ENCODE measurements around the gene SFTA2. TPM values are rescaled to one million over a fixed set of nuclear protein-coding genes. Genes with fewer than 3 reads are reported as not detected.
"Not testable (repeated sequence)": the region's sequence is repeated elsewhere in the genome, so short reads cannot be mapped to it uniquely, and the experiment has no call there.

SFTA2 gene
- total RNA-seq, 4 donors from 2014 or later, result not detected

DNA sequence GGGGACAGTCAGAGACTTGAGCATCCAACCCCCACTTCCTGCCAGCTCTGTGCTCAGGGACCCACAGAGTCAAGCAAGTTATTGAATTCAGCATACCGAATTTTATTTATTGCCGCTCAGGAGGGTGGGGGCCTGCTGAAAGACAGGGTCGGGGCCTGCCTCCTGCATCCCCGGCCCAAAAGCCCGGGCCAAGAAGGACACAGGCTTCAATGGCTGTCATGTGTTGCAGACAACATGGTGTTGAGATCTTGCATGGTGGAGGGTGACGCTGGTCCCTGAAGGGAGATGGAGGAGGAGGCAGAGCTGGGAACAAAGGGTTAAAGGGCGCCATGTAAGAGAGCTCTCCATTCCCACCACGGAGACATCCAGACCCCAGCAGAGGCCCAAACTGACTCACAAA, 698 bp downstream of the SFTA2 start:
- TF ChIP-seq, protein P1, sequence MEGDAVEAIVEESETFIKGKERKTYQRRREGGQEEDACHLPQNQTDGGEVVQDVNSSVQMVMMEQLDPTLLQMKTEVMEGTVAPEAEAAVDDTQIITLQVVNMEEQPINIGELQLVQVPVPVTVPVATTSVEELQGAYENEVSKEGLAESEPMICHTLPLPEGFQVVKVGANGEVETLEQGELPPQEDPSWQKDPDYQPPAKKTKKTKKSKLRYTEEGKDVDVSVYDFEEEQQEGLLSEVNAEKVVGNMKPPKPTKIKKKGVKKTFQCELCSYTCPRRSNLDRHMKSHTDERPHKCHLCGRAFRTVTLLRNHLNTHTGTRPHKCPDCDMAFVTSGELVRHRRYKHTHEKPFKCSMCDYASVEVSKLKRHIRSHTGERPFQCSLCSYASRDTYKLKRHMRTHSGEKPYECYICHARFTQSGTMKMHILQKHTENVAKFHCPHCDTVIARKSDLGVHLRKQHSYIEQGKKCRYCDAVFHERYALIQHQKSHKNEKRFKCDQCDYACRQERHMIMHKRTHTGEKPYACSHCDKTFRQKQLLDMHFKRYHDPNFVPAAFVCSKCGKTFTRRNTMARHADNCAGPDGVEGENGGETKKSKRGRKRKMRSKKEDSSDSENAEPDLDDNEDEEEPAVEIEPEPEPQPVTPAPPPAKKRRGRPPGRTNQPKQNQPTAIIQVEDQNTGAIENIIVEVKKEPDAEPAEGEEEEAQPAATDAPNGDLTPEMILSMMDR (IDR thresholded peaks at IDR 0.05), result no peak
- TF ChIP-seq POLR2AphosphoS5 (IDR thresholded peaks at IDR 0.05), result no peak
- TF ChIP-seq POLR2A (IDR thresholded peaks at IDR 0.05), result no peak
- TF ChIP-seq EP300 (IDR thresholded peaks at IDR 0.05; ENCODE audit: low read depth), result no peak
- no peak for DNase-seq
- 56 to 68% methylated on average over 3 to 8 of the region's 8 CpGs for WGBS, 2 donors (ENCODE audit: low coverage in 1 of 2)
- H3K27me3 ChIP-seq, result no peaks in the 10 kb centered on the region
- in situ Hi-C loops (cut with MboI; ENCODE audit: low pct_ligation_motif_present in 1 of 4, low pct_unique_long_range_greater_than_20kb in 1 of 4, low sequenced_read_pairs in 3 of 4), result loop anchor here in 2 of 4 donors (10.0 to 25.0 kb wide), 2 partner anchors 114 to 131 kb away; no protein-coding TSS in a partner anchor
- no peaks in the 10 kb centered on the region for H3K4me1 ChIP-seq
- no peak overlapping the region for H3K27ac ChIP-seq
- H3K4me3 ChIP-seq, result no peak overlapping the region
- intact Hi-C loops (cut with DNase I; ENCODE audit: low total_unique reads), result no loop called here
- H3K9me3 ChIP-seq, result peaks cover 0 to 6% of the 10 kb centered on the region in 2 donors
- no peaks in the 10 kb centered on the region for H3K36me3 ChIP-seq

DNA sequence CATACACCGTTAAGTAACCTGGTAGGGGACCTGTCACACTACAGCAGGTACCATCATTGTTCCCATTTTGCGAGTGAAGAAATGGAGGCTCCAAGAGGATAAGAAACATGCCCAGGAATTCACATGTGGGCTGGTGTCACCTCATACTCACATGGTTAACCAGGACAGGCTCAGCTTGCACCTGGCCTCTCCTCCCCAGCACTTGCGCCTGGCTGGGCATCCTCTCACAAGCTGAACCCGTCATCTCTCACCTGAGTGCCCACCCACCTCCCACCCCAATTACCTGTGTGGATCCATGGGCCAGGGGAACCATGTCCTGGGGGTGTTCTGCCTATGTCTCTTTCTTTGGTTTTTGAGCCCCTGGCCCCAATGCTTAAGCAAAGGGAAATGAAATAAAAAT, 1.5 kb downstream of the SFTA2 start:
- Histone ChIP-seq H3K36me3 (peaks cover 0 to 6% (median 0%) of the 10 kb centered on the region in 4 donors), H3K9me3 (peaks cover 0 to 6% of the 10 kb centered on the region in 2 donors), H3K27me3 (no peaks in the 10 kb centered on the region), H3K4me3 (no peak overlapping the region), H3K27ac (no peak overlapping the region), H3K4me1 (no peaks in the 10 kb centered on the region)
- in situ Hi-C loops (cut with MboI; ENCODE audit: low pct_ligation_motif_present in 1 of 4, low pct_unique_long_range_greater_than_20kb in 1 of 4, low sequenced_read_pairs in 3 of 4) (loop anchor here in 2 of 4 donors (10.0 to 25.0 kb wide), 2 partner anchors 114 to 132 kb away; no protein-coding TSS in a partner anchor), intact Hi-C loops (cut with DNase I; ENCODE audit: low total_unique reads) (no loop called here)
- no peak for DNase-seq
- 86 to 87% methylated on average over 1 to 4 of the region's 4 CpGs for WGBS, 2 donors (ENCODE audit: low coverage in 1 of 2)
- TF ChIP-seq, protein P1 (IDR thresholded peaks at IDR 0.05), result no peak
- no peak for TF ChIP-seq POLR2A (IDR thresholded peaks at IDR 0.05)
- TF ChIP-seq POLR2AphosphoS5 (IDR thresholded peaks at IDR 0.05), result no peak
- no peak for TF ChIP-seq EP300 (IDR thresholded peaks at IDR 0.05; ENCODE audit: low read depth)

GRCh38 chr6:30928677-30929076, 3.3 kb downstream of the SFTA2 start:
- in situ Hi-C loops (cut with MboI; ENCODE audit: low pct_ligation_motif_present in 1 of 4, low pct_unique_long_range_greater_than_20kb in 1 of 4, low sequenced_read_pairs in 3 of 4) (loop anchor here in 1 of 4 donors (25.0 kb wide), 1 partner anchor 134 kb away; no protein-coding TSS in a partner anchor), intact Hi-C loops (cut with DNase I; ENCODE audit: low total_unique reads) (no loop called here)
- H3K27ac ChIP-seq, result no peak overlapping the region

DNA sequence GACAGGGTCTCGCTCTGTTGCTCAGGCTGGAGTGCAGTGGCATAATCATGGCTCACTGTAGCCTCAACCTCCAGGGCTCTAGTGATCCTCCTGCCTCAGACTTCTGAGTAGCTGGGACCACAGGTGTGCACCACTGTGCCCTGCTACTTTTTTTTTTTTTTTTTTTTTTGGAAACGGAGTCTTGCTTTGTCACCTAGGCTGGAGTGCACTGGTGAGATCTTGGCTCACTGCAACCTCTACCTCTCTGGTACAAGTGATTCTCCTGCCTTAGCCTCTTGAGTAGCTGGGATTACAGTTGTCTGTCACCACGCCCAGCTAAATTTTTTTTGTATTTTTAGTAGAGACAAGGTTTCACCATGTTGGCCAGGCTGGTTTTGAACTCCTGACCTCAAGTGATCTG, 4.9 kb downstream of the SFTA2 start:
- DNase-seq; H3K4me1 ChIP-seq; H3K27ac ChIP-seq; H3K9me3 ChIP-seq; intact Hi-C loops (cut with DNase I; ENCODE audit: low total_unique reads); H3K4me3 ChIP-seq; H3K27me3 ChIP-seq: not testable (repeated sequence)
- 93% methylated on average over 3 of the region's 3 CpGs for WGBS, 2 donors (ENCODE audit: low coverage in 1 of 2)
- H3K36me3 ChIP-seq, result peaks cover 0 to 14% (median 6%) of the 10 kb centered on the region in 4 donors
- in situ Hi-C loops (cut with MboI; ENCODE audit: low pct_ligation_motif_present in 1 of 4, low pct_unique_long_range_greater_than_20kb in 1 of 4, low sequenced_read_pairs in 3 of 4), result loop anchor here in 1 of 4 donors (25.0 kb wide), 1 partner anchor 135 kb away; no protein-coding TSS in a partner anchor

More at GRCh38 chr6:30928677-30929076, 3.3 kb downstream of the SFTA2 start:
- no peak overlapping the region for H3K4me3 ChIP-seq
- peaks cover 0 to 6% of the 10 kb centered on the region in 2 donors for H3K9me3 ChIP-seq
- no peak for DNase-seq
- no peaks in the 10 kb centered on the region for H3K27me3 ChIP-seq
- H3K36me3 ChIP-seq, result peaks cover 0 to 7% (median 0%) of the 10 kb centered on the region in 4 donors
- 97 to 100% methylated on average over 3 of the region's 3 CpGs for WGBS, 2 donors (ENCODE audit: low coverage in 1 of 2)
- TF ChIP-seq EP300 (IDR thresholded peaks at IDR 0.05; ENCODE audit: low read depth) (no peak), POLR2A (IDR thresholded peaks at IDR 0.05) (no peak), POLR2AphosphoS5 (IDR thresholded peaks at IDR 0.05) (no peak)
- TF ChIP-seq, protein P1 (IDR thresholded peaks at IDR 0.05), result no peak
- H3K4me1 ChIP-seq, result no peaks in the 10 kb centered on the region
